Lower leg skin (tissue), 3 donors: ENCODE data around the gene STXBP5L.

Source experiments
- POLR2A ChIP-seq, 2 donors: fragments of 450-650 bp; IDR thresholded peaks; one replicate each; pipeline ENCODE4 v1.6.1; 2016 to 2017; ENCODE audit warnings: antibody characterized with exemption in 2 of 2, mild to moderate bottlenecking in 1 of 2, moderate library complexity in 1 of 2
- TF ChIP-seq, protein P1 (sequence below), 3 donors: fragments of 450-650 bp; IDR thresholded peaks; one replicate each; pipeline ENCODE4 v1.5.1; 2016; ENCODE audit warnings: antibody characterized with exemption in 3 of 3, mild to moderate bottlenecking in 3 of 3, moderate library complexity in 2 of 3

GRCh38 chr3:121202573-121202972, 294.6 kb downstream of the STXBP5L start:
- no peak for TF ChIP-seq POLR2A (IDR thresholded peaks at IDR 0.05)
- TF ChIP-seq, protein P1, sequence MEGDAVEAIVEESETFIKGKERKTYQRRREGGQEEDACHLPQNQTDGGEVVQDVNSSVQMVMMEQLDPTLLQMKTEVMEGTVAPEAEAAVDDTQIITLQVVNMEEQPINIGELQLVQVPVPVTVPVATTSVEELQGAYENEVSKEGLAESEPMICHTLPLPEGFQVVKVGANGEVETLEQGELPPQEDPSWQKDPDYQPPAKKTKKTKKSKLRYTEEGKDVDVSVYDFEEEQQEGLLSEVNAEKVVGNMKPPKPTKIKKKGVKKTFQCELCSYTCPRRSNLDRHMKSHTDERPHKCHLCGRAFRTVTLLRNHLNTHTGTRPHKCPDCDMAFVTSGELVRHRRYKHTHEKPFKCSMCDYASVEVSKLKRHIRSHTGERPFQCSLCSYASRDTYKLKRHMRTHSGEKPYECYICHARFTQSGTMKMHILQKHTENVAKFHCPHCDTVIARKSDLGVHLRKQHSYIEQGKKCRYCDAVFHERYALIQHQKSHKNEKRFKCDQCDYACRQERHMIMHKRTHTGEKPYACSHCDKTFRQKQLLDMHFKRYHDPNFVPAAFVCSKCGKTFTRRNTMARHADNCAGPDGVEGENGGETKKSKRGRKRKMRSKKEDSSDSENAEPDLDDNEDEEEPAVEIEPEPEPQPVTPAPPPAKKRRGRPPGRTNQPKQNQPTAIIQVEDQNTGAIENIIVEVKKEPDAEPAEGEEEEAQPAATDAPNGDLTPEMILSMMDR (IDR thresholded peaks at IDR 0.05) = no peak
